KMS-11 (cell line): ENCODE measurements around the gene PTPN5.

Experiments used
- H2AFZ ChIP-seq: fragments of 200-600 bp; sonication (generic); 2 replicates; pipeline ENCODE4 v1.6.1; 2016; ENCODE audit warnings: antibody characterized with exemption, mixed run types, low read depth
- H3K27ac ChIP-seq: fragments of 200-600 bp; sonication (generic); 2 replicates; pipeline ENCODE4 v1.6.1; 2016; ENCODE audit warnings: mild to moderate bottlenecking, mixed run types
- H3K27me3 ChIP-seq: fragments of 200-600 bp; sonication (generic); 2 replicates; pipeline ENCODE4 v1.6.1; 2017; ENCODE audit warnings: mild to moderate bottlenecking, low read depth, mixed run types, moderate library complexity; ENCODE audit not compliant: insufficient read depth
- H3K36me3 ChIP-seq: fragments of 200-600 bp; sonication (generic); 2 replicates; pipeline ENCODE4 v1.6.1; 2017; ENCODE audit warnings: mild to moderate bottlenecking, mixed run types; ENCODE audit not compliant: insufficient read depth
- H3K4me1 ChIP-seq: fragments of 200-600 bp; sonication (generic); 2 replicates; pipeline ENCODE4 v1.6.1; 2016; ENCODE audit warnings: mild to moderate bottlenecking, low read depth, mixed run types; ENCODE audit not compliant: poor library complexity, severe bottlenecking
- H3K4me2 ChIP-seq: fragments of 200-600 bp; sonication (generic); 2 replicates; pipeline ENCODE4 v1.7.0; 2016; ENCODE audit warnings: mild to moderate bottlenecking, mixed run types
- H3K4me3 ChIP-seq: fragments of 200-600 bp; sonication (generic); IDR thresholded peaks from 2 replicates; pipeline ENCODE4 v1.6.1; 2017; ENCODE audit warnings: low read depth, low read length, mixed read lengths; ENCODE audit not compliant: insufficient read depth
- H3K79me2 ChIP-seq: fragments of 200-600 bp; sonication (generic); 2 replicates; pipeline ENCODE4 v1.6.1; 2016; ENCODE audit warnings: low read depth, mixed run types; ENCODE audit not compliant: insufficient read depth
- H3K9ac ChIP-seq: fragments of 200-600 bp; sonication (generic); 2 replicates; pipeline ENCODE4 v1.6.1; 2016; ENCODE audit warnings: mild to moderate bottlenecking, mixed run types
- H4K20me1 ChIP-seq: fragments of 200-600 bp; sonication (generic); 2 replicates; pipeline ENCODE4 v1.6.1; 2016; ENCODE audit warnings: mild to moderate bottlenecking, mixed run types; ENCODE audit not compliant: insufficient read depth
- TF ChIP-seq, protein P1 (sequence below): fragments of 200-600 bp; sonication (generic); conservative IDR thresholded peaks from 2 replicates; pipeline ENCODE4 v1.6.1; 2017; ENCODE audit warnings: low read depth, mild to moderate bottlenecking, antibody characterized with exemption, low read length, moderate library complexity, mixed read lengths

Gene PTPN5

DNA sequence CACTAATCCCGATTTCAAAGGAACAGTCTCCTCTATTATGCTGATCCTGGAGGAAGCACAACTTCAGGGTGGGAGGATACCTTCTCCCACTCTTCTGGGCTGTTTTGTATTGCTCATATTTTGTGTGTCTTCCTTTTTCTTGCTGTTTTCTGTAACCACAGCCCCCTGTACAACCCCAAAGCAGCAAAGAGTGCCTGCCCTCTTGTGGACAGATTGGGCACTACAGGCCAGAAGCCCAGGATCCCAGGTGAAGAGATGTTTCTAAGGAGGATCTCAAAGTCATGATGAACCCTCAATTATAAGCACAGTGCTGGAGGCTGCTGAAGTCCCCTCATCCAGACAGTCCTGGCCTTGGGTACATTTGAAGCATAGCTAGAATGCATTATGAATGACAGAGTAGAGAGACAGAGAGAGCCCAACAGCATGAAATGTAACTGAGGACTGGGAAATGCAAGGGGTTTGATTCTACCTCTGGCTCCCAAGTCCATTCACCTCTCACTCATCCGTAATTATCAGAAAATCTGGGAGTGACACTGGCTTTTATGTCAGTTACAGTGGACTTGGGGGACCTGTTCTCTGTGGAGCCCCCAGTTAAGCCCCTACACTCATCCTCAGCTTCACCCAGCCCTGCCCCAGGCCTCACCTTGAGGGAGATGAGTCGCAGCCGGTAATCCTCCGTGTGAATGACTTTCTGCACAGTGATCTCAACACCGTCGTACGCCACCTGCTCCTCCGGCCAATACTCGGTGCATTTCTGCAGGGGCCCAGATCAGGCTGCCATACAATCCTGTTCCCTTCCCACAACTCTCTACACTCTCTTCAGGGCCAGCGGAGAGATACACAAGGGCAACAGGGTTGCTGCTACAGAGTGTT is 59.4 kb downstream of the PTPN5 start:
- H3K4me3 ChIP-seq: no peak overlapping the region
- no peaks in the 10 kb centered on the region for H3K36me3 ChIP-seq
- H4K20me1 ChIP-seq: no peaks in the 10 kb centered on the region
- H3K27ac ChIP-seq: no peak overlapping the region
- H3K4me2 ChIP-seq: no peak overlapping the region
- no peak overlapping the region for H3K9ac ChIP-seq
- H3K27me3 ChIP-seq: no peaks in the 10 kb centered on the region
- no peaks in the 10 kb centered on the region for H3K79me2 ChIP-seq
- H2AFZ ChIP-seq: peak overlapping the region; percentile 36; the same call in 1 of the 2 replicates
- H3K4me1 ChIP-seq: no peaks in the 10 kb centered on the region
- TF ChIP-seq, protein P1, sequence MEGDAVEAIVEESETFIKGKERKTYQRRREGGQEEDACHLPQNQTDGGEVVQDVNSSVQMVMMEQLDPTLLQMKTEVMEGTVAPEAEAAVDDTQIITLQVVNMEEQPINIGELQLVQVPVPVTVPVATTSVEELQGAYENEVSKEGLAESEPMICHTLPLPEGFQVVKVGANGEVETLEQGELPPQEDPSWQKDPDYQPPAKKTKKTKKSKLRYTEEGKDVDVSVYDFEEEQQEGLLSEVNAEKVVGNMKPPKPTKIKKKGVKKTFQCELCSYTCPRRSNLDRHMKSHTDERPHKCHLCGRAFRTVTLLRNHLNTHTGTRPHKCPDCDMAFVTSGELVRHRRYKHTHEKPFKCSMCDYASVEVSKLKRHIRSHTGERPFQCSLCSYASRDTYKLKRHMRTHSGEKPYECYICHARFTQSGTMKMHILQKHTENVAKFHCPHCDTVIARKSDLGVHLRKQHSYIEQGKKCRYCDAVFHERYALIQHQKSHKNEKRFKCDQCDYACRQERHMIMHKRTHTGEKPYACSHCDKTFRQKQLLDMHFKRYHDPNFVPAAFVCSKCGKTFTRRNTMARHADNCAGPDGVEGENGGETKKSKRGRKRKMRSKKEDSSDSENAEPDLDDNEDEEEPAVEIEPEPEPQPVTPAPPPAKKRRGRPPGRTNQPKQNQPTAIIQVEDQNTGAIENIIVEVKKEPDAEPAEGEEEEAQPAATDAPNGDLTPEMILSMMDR: peak; percentile 99

DNA sequence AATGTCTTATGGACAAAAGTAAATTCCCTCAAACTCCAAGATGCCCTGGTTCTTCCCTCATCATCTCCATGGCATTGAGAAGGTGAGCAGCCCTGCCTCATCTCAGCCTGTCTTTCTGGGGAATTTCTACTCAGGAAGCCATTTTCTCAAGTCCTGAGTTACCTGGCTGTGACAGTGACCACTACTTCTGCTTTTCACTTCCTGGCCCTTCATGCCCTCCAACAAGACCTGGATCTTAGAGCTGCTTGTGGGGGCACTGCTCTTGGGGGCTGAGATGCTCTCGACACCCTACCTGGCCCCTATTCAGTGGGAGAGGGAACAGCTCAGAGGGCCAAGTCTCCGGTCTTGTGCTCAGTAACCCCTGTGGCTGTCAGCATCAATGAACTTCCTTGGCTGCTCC is 60.2 kb downstream of the PTPN5 start:
- no peaks in the 10 kb centered on the region for H3K4me1 ChIP-seq
- no peak overlapping the region for H3K4me3 ChIP-seq
- H3K27ac ChIP-seq: no peak overlapping the region
- TF ChIP-seq, protein P1: no peak
- H3K27me3 ChIP-seq: no peaks in the 10 kb centered on the region
- H3K36me3 ChIP-seq: no peaks in the 10 kb centered on the region
- H3K4me2 ChIP-seq: no peak overlapping the region
- H3K79me2 ChIP-seq: no peaks in the 10 kb centered on the region
- H2AFZ ChIP-seq: peak overlapping the region; percentile 36; the same call in 1 of the 2 replicates
- no peak overlapping the region for H3K9ac ChIP-seq
- no peaks in the 10 kb centered on the region for H4K20me1 ChIP-seq

DNA sequence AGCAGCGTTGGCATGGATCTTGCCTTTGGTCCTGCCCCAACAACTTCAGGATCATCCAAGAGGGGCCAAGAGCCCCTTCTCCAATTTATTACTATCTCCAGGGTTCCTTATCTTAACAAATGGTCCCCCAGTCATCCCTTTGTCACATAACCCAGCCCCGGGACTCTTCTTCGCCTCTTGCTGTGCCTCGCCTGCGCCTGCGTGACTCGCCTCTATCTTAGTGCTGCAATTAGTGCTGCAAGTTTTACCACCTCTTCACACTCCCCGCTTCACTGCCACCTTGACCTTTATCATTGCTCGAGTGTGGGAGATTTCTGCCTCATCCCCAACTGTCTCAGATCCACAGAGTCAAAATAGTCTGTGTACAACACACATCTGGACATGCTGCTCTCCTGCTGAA is 61.6 kb downstream of the PTPN5 start:
- Histone ChIP-seq H2AFZ (no peak overlapping the region), H3K4me3 (no peak overlapping the region), H3K4me1 (no peaks in the 10 kb centered on the region)

DNA sequence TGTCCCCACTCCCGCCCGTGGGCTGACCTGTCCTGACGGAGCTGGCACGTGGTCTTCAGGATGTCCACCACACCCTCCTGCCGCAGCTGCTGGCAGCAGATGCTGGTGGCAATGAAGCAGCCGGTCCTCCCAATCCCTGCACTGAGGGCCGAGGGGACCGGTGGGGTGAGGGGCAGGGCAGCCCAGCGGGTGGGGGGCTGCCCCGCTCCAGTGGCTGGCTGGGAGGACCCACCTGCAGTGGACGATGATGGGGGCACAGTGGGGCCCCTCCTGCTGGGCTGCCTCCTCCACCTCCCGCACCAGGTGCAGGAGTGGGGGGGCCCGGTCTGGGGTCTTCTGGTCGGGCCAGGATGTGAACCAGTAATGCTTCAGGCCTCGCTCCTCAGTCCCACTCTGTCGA is 62.2 kb downstream of the PTPN5 start:
- no peak overlapping the region for H3K4me2 ChIP-seq
- no peaks in the 10 kb centered on the region for H3K79me2 ChIP-seq
- no peaks in the 10 kb centered on the region for H4K20me1 ChIP-seq
- no peak overlapping the region for H3K9ac ChIP-seq
- no peaks in the 10 kb centered on the region for H3K36me3 ChIP-seq
- no peak overlapping the region for H3K27ac ChIP-seq
- no peaks in the 10 kb centered on the region for H3K4me1 ChIP-seq
- TF ChIP-seq, protein P1: no peak
- H3K4me3 ChIP-seq: no peak overlapping the region
- no peaks in the 10 kb centered on the region for H3K27me3 ChIP-seq
- no peak overlapping the region for H2AFZ ChIP-seq

More for the DNA sequence above, 61.6 kb downstream of the PTPN5 start:
- TF ChIP-seq, protein P1: no peak
- Histone ChIP-seq H3K4me2 (no peak overlapping the region), H3K36me3 (no peaks in the 10 kb centered on the region), H3K27ac (no peak overlapping the region), H3K9ac (no peak overlapping the region), H3K79me2 (no peaks in the 10 kb centered on the region), H4K20me1 (no peaks in the 10 kb centered on the region), H3K27me3 (no peaks in the 10 kb centered on the region)
